ENCODE data around the gene AGXT2. TPM values are rescaled to one million over a fixed set of nuclear protein-coding genes. Genes with fewer than 3 reads are reported as not detected.

Gene AGXT2
- total RNA-seq, 6 experiments from 2014 or later: 24.7 to 88.2 (median 55.8) TPM

GRCh38 chr5:35012796-35013195 is 35.0 kb downstream of the AGXT2 start:
- Histone ChIP-seq H3K27me3 (no peaks in the 10 kb centered on the region), H3K27ac (peak overlapping the region in 1 of 3 donors; percentile 18), H3K9me3 (no peaks in the 10 kb centered on the region), H3K4me1 (peaks cover 0 to 9% (median 0%) of the 10 kb centered on the region in 4 donors), H3K36me3 (peaks cover 0 to 8% (median 0%) of the 10 kb centered on the region in 4 donors), H3K4me3 (no peak overlapping the region)
- no peak for TF ChIP-seq POLR2A (IDR thresholded peaks at IDR 0.05)
- TF ChIP-seq CTCF (IDR thresholded peaks at IDR 0.05): no peak
- 36% methylated on average over 5 of the region's 5 CpGs for WGBS (ENCODE audit: insufficient coverage, low coverage, low lambda C conversion rate, missing lambda C conversion rate)
- DNase-seq: peak in 1 of 3 donors; percentile 74
- intact Hi-C loops (cut with DNase I): no loop called here
- peak; percentile 56 to 90 (median 65) for ATAC-seq

GRCh38 chr5:35012365-35012764 is 35.4 kb downstream of the AGXT2 start:
- H3K27ac ChIP-seq: no peak overlapping the region
- no peaks in the 10 kb centered on the region for H3K9me3 ChIP-seq
- H3K36me3 ChIP-seq: peaks cover 0 to 7% (median 0%) of the 10 kb centered on the region in 4 donors
- peaks cover 0 to 9% (median 0%) of the 10 kb centered on the region in 4 donors for H3K4me1 ChIP-seq
- H3K27me3 ChIP-seq: no peaks in the 10 kb centered on the region
- DNase-seq (no peak), ATAC-seq (no peak)
- H3K4me3 ChIP-seq: no peak overlapping the region
- intact Hi-C loops (cut with DNase I): no loop called here
- 84% methylated on average over 3 of the region's 3 CpGs for WGBS (ENCODE audit: insufficient coverage, low coverage, low lambda C conversion rate, missing lambda C conversion rate)
- no peak for TF ChIP-seq CTCF (IDR thresholded peaks at IDR 0.05)
- no peak for TF ChIP-seq POLR2A (IDR thresholded peaks at IDR 0.05)

DNA sequence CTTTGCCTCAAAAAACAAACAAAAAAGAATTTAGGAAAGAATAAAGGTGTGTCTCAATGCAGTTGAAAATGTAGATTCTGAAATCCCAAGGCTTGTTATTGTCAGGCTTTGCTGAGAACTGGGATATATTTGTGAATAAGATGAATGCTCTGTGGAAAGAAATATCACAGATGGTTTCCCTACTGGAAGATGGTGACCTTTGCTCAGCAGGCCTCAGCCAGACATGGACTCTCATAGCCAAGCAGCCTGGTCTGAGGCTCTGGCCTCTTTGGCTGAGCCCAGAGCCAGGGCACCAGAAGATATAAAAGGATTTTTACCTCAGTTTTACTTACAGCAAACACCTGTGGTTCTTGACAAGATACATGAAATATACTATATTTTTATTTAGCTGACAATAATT is 37.1 kb downstream of the AGXT2 start:
- H3K4me3 ChIP-seq: no peak overlapping the region
- H3K27ac ChIP-seq: no peak overlapping the region
- H3K4me1 ChIP-seq: peaks cover 0 to 9% (median 0%) of the 10 kb centered on the region in 4 donors
- intact Hi-C loops (cut with DNase I): no loop called here
- no peak for ATAC-seq
- no peaks in the 10 kb centered on the region for H3K9me3 ChIP-seq
- H3K27me3 ChIP-seq: no peaks in the 10 kb centered on the region
- DNase-seq: no peak
- TF ChIP-seq CTCF (IDR thresholded peaks at IDR 0.05) (no peak), POLR2A (IDR thresholded peaks at IDR 0.05) (no peak)
- H3K36me3 ChIP-seq: peaks cover 0 to 6% (median 0%) of the 10 kb centered on the region in 4 donors

GRCh38 chr5:35009657-35010056 is 38.1 kb downstream of the AGXT2 start:
- H3K4me1 ChIP-seq: peaks cover 0 to 9% (median 0%) of the 10 kb centered on the region in 4 donors

More at GRCh38 chr5:35009657-35010056, 38.1 kb downstream of the AGXT2 start:
- DNase-seq (no peak), ATAC-seq (no peak)
- no peak overlapping the region for H3K4me3 ChIP-seq
- no peak overlapping the region for H3K27ac ChIP-seq
- no peaks in the 10 kb centered on the region for H3K9me3 ChIP-seq
- 97% methylated on average over 3 of the region's 3 CpGs for WGBS (ENCODE audit: insufficient coverage, low coverage, low lambda C conversion rate, missing lambda C conversion rate)
- TF ChIP-seq CTCF (IDR thresholded peaks at IDR 0.05): no peak
- no peaks in the 10 kb centered on the region for H3K27me3 ChIP-seq
- intact Hi-C loops (cut with DNase I): no loop called here
- no peaks in the 10 kb centered on the region for H3K36me3 ChIP-seq
